Activated naive CD8-positive, alpha-beta T cell (primary cell): ENCODE results near the gene C4A.
"Not testable (repeated sequence)": the region's sequence is repeated elsewhere in the genome, so short reads cannot be mapped to it uniquely, and the experiment has no call there.

Experiments
- H3K27ac Mint-ChIP-seq: one replicate; pipeline ENCODE4 v1.8.0; 2021; ENCODE audit warnings: mixed read lengths
- H3K27me3 Mint-ChIP-seq: one replicate; pipeline ENCODE4 v1.8.0; 2021; ENCODE audit warnings: mixed read lengths
- H3K36me3 Mint-ChIP-seq: one replicate; pipeline ENCODE4 v1.8.0; 2021; ENCODE audit warnings: mixed read lengths
- H3K4me1 Mint-ChIP-seq: one replicate; pipeline ENCODE4 v1.8.0; 2021; ENCODE audit warnings: low read depth, mixed read lengths
- H3K4me3 Mint-ChIP-seq: one replicate; pipeline ENCODE4 v1.8.0; 2021; ENCODE audit warnings: mild to moderate bottlenecking, mixed read lengths
- H3K9me3 Mint-ChIP-seq: one replicate; pipeline ENCODE4 v1.8.0; 2021; ENCODE audit warnings: low read depth, mixed read lengths

The C4A gene

DNA sequence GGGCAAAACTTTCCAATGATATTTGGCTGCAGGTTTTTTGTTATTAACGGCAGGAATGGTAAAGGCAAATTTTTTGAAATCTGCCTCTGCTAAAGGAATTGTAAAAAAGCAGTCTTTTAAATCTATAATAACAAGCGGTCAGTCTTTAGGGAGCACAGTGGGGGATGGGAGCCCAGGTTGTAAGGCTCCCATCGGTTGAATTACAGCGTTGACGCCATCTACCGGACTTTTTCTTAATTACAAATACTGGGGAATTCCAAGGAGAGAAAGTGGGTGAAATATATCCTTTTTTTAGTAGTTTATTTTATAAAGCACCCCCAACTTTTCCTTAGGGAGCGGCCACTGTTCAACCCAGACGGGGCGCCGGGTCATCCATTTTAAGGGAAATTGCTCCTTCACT lies 40.2 kb downstream of the C4A start:
- H3K27ac Mint-ChIP-seq, H3K4me3 Mint-ChIP-seq, H3K4me1 Mint-ChIP-seq, H3K9me3 Mint-ChIP-seq, H3K36me3 Mint-ChIP-seq, H3K27me3 Mint-ChIP-seq: not testable (repeated sequence)

DNA sequence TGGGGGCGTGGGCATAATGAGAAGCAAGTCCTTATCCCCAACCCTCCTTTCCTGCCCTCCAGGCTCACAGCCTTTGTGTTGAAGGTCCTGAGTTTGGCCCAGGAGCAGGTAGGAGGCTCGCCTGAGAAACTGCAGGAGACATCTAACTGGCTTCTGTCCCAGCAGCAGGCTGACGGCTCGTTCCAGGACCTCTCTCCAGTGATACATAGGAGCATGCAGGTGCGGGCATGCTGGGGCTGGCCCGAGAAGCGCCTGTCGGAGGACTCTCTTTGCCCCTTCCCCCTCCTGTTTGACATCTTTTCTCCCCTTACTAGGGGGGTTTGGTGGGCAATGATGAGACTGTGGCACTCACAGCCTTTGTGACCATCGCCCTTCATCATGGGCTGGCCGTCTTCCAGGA lies 46.8 kb downstream of the C4A start:
- not testable (repeated sequence) for H3K27me3 Mint-ChIP-seq, H3K9me3 Mint-ChIP-seq, H3K4me3 Mint-ChIP-seq, H3K36me3 Mint-ChIP-seq, H3K27ac Mint-ChIP-seq, H3K4me1 Mint-ChIP-seq

DNA sequence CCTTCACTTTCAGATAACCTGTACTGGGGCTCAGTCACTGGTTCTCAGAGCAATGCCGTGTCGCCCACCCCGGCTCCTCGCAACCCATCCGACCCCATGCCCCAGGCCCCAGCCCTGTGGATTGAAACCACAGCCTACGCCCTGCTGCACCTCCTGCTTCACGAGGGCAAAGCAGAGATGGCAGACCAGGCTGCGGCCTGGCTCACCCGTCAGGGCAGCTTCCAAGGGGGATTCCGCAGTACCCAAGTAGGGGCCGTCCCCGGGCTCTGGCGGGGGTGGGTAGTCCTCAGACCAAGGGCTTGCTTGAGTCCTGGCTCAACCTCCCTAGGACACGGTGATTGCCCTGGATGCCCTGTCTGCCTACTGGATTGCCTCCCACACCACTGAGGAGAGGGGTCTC lies 47.7 kb downstream of the C4A start:
- H3K27ac Mint-ChIP-seq, H3K27me3 Mint-ChIP-seq, H3K36me3 Mint-ChIP-seq, H3K9me3 Mint-ChIP-seq, H3K4me3 Mint-ChIP-seq, H3K4me1 Mint-ChIP-seq: not testable (repeated sequence)

DNA sequence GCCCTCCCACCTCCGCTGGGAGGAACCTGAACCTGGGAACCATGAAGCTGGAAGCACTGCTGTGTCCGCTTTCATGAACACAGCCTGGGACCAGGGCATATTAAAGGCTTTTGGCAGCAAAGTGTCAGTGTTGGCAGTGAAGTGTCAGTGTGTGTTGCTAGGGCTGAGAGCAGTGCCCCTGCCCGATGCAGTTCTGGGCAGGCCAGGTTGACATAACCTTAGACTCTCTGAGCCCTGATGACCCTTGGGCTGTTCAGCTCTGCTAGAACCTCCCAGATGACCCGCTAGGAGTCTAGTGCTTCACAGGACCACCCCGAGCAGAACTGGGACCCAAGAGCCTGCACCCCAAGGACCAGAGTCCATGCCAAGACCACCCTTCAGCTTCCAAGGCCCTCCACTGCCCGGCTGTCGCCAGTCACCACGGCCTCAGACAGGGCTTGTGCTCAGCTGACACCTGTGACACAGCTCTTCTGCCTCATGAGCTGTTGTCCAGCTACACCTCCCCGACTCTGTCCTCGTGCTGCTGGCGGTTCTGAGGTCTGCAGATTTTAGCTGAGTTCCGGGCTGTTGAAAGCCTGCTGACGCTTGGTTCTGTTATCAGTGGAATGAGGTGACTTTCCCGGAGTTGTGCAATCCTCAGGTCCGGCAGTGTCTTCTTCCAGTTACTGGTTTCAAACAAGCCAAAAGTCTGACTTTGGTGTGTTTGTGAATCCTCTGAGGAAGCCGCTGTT lies 53.6 kb downstream of the C4A start:
- H3K27me3 Mint-ChIP-seq, H3K4me3 Mint-ChIP-seq, H3K4me1 Mint-ChIP-seq, H3K27ac Mint-ChIP-seq, H3K36me3 Mint-ChIP-seq, H3K9me3 Mint-ChIP-seq: not testable (repeated sequence)

DNA sequence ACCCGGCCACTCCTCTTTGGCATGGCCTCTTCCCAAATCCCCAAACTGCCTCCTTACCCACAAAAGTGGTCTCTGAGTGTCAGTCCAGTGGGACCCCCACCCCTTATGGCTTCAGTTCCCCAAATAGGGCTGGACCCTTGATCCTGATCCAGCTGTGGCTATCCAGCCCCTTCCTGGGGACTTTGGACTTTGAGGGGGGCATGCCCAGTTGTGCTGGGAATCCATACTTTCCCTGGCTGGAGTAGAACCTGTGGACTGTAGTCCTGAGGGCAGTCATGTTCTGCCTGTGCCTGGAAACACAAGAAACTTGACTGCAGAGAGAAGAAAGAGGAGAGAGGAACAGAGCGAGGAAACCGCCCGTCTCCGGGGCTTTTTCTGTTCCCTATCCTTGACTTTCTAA lies 55.3 kb downstream of the C4A start:
- not testable (repeated sequence) for H3K36me3 Mint-ChIP-seq, H3K4me3 Mint-ChIP-seq, H3K27ac Mint-ChIP-seq, H3K9me3 Mint-ChIP-seq, H3K4me1 Mint-ChIP-seq, H3K27me3 Mint-ChIP-seq

DNA sequence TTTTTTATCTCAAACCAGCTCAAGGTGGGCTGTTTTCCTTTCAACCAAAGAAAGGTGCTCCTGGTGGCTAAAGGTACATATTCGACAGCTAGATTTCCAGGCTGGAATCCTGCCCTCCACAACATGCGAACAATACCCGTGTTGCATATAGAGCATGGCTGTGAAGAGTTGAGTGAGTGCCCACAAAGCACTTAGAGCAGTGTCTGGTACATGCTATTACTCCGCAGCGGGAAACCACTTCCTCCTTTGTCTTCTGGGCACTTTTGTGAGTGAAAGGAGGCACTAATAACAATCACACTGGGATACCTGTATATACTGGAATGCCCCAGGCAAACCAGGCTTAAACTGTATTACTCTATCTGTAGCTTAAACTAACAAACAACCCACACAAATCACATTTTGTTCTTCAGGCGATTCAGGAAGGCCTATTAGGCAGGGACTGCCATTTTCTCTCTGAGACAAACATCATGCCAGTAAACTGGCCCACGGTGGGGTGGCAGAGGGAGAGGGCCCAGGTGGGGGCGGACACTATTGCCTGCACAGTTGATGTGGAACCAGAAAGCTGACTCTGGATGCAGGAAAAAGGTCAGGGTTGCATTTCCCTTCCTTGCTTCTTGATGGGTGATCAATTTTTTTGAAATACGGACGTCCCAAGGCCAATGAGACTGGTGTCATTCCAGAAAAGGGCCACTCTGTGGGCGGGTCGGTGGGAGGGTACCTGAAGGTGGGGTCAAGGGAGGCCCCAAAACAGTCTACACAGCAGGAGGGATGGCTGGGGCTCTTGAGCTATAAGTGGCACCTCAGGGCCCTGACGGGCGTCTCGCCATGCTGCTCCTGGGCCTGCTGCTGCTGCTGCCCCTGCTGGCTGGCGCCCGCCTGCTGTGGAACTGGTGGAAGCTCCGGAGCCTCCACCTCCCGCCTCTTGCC lies 56.0 kb downstream of the C4A start, which contains the start of gene CYP21A2:
CYP21A2 (plus strand) TSS at position 818 of the 927 bp plus-strand sequence; CDS start at position 826, 8 bp downstream.
- H3K4me1 Mint-ChIP-seq, H3K9me3 Mint-ChIP-seq, H3K36me3 Mint-ChIP-seq, H3K27me3 Mint-ChIP-seq, H3K4me3 Mint-ChIP-seq: not testable (repeated sequence)
- H3K27ac Mint-ChIP-seq: peak within 1 kb of the TSS; percentile 92

DNA sequence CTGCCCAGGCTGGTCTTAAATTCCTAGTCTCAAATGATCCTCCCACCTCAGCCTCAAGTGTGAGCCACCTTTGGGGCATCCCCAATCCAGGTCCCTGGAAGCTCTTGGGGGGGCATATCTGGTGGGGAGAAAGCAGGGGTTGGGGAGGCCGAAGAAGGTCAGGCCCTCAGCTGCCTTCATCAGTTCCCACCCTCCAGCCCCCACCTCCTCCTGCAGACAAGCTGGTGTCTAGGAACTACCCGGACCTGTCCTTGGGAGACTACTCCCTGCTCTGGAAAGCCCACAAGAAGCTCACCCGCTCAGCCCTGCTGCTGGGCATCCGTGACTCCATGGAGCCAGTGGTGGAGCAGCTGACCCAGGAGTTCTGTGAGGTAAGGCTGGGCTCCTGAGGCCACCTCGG lies 57.0 kb downstream of the C4A start:
- H3K27me3 Mint-ChIP-seq, H3K4me1 Mint-ChIP-seq, H3K4me3 Mint-ChIP-seq, H3K27ac Mint-ChIP-seq, H3K36me3 Mint-ChIP-seq, H3K9me3 Mint-ChIP-seq: not testable (repeated sequence)

DNA sequence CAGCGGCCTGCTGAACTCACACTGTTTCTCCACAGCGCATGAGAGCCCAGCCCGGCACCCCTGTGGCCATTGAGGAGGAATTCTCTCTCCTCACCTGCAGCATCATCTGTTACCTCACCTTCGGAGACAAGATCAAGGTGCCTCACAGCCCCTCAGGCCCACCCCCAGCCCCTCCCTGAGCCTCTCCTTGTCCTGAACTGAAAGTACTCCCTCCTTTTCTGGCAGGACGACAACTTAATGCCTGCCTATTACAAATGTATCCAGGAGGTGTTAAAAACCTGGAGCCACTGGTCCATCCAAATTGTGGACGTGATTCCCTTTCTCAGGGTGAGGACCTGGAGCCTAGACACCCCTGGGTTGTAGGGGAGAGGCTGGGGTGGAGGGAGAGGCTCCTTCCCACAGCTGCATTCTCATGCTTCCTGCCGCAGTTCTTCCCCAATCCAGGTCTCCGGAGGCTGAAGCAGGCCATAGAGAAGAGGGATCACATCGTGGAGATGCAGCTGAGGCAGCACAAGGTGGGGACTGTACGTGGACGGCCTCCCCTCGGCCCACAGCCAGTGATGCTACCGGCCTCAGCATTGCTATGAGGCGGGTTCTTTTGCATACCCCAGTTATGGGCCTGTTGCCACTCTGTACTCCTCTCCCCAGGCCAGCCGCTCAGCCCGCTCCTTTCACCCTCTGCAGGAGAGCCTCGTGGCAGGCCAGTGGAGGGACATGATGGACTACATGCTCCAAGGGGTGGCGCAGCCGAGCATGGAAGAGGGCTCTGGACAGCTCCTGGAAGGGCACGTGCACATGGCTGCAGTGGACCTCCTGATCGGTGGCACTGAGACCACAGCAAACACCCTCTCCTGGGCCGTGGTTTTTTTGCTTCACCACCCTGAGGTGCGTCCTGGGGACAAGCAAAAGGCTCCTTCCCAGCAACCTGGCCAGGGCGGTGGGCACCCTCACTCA lies 57.7 kb downstream of the C4A start:
- not testable (repeated sequence) for H3K4me3 Mint-ChIP-seq, H3K27ac Mint-ChIP-seq, H3K4me1 Mint-ChIP-seq, H3K9me3 Mint-ChIP-seq, H3K27me3 Mint-ChIP-seq, H3K36me3 Mint-ChIP-seq

DNA sequence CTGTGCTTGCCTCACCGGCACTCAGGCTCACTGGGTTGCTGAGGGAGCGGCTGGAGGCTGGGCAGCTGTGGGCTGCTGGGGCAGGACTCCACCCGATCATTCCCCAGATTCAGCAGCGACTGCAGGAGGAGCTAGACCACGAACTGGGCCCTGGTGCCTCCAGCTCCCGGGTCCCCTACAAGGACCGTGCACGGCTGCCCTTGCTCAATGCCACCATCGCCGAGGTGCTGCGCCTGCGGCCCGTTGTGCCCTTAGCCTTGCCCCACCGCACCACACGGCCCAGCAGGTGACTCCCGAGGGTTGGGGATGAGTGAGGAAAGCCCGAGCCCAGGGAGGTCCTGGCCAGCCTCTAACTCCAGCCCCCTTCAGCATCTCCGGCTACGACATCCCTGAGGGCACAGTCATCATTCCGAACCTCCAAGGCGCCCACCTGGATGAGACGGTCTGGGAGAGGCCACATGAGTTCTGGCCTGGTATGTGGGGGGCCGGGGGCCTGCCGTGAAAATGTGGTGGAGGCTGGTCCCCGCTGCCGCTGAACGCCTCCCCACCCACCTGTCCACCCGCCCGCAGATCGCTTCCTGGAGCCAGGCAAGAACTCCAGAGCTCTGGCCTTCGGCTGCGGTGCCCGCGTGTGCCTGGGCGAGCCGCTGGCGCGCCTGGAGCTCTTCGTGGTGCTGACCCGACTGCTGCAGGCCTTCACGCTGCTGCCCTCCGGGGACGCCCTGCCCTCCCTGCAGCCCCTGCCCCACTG lies 58.6 kb downstream of the C4A start:
- H3K27me3 Mint-ChIP-seq: not testable (repeated sequence)

DNA sequence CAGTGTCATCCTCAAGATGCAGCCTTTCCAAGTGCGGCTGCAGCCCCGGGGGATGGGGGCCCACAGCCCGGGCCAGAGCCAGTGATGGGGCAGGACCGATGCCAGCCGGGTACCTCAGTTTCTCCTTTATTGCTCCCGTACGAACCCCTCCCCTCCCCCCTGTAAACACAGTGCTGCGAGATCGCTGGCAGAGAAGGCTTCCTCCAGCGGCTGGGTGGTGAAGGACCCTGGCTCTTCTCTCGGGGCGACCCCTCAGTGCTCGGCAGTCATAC lies 59.1 kb downstream of the C4A start:
- not testable (repeated sequence) for H3K4me3 Mint-ChIP-seq, H3K4me1 Mint-ChIP-seq, H3K27me3 Mint-ChIP-seq, H3K27ac Mint-ChIP-seq, H3K9me3 Mint-ChIP-seq, H3K36me3 Mint-ChIP-seq

More for the DNA sequence above, 58.6 kb downstream of the C4A start:
- not testable (repeated sequence) for H3K4me1 Mint-ChIP-seq, H3K27ac Mint-ChIP-seq, H3K9me3 Mint-ChIP-seq, H3K4me3 Mint-ChIP-seq, H3K36me3 Mint-ChIP-seq

DNA sequence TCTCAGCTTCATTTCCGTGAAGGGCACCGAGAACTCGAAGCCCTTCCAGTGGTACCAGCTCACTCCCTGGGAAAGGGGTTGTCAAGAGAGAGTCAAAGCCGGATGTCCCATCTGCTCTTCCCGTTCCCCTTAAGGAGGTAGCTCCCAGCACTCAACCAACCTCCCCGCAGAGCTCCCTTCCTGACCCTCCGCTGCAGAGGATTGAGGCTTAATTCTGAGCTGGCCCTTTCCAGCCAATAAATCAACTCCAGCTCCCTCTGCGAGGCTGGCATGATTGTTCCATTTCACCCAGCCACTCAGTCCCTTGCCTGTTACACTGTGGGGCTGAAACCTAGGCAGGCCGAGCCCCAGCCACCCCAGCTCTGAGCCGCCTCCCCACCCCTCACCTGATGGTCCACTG lies 59.5 kb downstream of the C4A start:
- not testable (repeated sequence) for H3K4me1 Mint-ChIP-seq, H3K4me3 Mint-ChIP-seq, H3K9me3 Mint-ChIP-seq, H3K27ac Mint-ChIP-seq, H3K27me3 Mint-ChIP-seq, H3K36me3 Mint-ChIP-seq

DNA sequence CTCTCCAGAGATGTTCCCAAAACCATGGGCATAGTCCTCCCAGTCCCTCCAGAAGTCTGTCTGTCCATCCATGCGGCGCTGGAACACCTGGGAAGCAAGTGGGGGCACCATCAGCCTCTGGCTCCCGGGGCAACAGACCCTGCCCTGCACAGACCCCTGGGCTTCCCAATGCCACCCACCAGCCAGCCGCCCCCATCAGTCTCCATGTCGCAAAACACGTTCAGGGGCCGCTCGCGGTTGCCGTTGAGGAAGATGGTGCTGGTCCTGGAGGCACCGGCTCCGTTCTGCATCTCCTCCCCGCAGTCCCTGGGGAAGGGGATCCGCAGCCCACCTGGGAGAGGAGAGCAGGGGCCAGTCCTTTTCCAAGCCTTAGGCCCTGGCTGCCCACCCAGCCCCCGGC lies 60.4 kb downstream of the C4A start:
- H3K36me3 Mint-ChIP-seq, H3K9me3 Mint-ChIP-seq, H3K4me3 Mint-ChIP-seq, H3K4me1 Mint-ChIP-seq, H3K27me3 Mint-ChIP-seq, H3K27ac Mint-ChIP-seq: not testable (repeated sequence)

DNA sequence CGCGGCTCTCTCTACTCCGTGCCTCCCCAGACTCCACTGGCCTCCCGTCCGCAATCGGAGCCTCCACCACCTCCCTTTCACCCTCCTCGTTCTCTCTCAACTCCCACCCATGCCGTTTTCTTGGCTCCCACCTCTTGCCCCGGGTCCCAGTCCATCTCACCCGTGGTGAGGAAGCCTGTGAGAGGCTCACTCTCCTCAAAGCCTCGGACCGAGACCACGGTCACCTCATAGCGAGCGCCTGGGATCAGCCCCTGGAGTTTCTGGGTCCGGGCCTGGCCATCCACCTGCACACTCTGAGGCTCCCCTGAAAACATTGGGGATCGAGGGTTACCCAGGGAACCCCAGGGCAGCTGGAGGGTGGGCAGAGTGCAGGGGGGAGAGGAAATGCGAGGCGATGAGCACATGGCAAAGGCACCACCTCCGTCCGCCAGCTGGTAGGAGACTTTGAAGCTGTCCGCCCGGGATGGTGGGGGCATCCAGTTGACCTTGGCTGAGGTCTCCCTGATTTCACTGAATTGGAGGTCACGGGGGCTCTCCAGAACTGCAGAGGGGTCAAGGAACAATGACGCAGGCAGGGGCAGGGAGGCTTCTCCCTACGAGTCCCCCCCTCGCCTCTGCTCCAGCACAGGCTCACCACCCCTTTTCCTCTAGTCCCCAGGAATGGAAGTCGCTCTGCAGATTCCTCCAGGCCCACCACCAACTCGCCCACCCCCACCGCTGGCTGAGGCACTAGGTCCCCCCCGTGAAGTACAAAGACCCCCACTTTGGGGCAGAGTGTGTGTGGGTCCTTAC lies 61.9 kb downstream of the C4A start:
- H3K27ac Mint-ChIP-seq, H3K36me3 Mint-ChIP-seq, H3K27me3 Mint-ChIP-seq, H3K4me3 Mint-ChIP-seq, H3K4me1 Mint-ChIP-seq, H3K9me3 Mint-ChIP-seq: not testable (repeated sequence)

DNA sequence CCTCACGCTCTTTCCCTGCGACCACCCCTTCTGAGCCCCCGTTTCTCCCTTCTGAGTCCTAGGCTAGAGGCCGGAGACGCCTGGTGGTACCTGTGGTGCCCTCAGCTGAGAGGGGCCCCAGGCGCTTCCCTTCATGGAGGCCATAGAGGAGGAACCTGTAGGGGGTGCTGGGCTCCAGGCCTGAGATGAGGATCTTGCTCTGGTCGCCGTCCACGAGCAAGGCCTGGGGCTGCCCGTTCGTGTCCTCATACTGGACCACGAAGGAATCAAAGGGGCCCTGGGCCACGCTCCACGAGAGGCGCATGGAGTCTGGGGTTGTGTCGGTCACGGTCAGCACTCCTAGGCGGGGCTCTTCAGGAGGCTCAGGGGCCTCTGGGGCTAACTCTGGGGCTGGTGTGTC lies 63.1 kb downstream of the C4A start:
- H3K4me1 Mint-ChIP-seq, H3K36me3 Mint-ChIP-seq: not testable (repeated sequence)

More for the DNA sequence above, 63.1 kb downstream of the C4A start:
- not testable (repeated sequence) for H3K27me3 Mint-ChIP-seq, H3K27ac Mint-ChIP-seq, H3K9me3 Mint-ChIP-seq, H3K4me3 Mint-ChIP-seq
